Left forelimb (tissue), 1 donor: Measurements from ENCODE around the gene ELOVL2.

ENCODE experiments used
- DNase-seq: peaks from one replicate; pipeline ENCODE4 v3.0.0-alpha.2; 2018; ENCODE audit warnings: low spot score

Gene ELOVL2

DNA sequence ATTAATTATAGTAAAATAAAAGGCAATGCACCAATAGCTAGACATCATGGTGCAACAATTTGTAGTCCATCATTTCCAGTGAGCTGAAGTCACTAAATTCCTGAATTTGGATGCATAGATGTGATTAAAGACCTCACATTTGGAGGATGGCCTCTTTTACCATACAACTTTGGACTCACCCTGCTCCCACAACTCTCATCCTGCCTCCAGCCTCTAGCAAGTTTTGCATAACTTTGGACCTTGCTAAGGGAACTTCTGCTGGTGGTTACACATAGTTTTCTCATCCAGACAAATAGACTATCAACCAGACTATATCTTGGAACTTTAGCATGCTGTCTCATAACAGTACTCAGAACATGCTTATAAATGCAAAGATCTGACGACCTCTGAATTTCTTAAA lies 12.8 kb upstream of the ELOVL2 start:
- DNase-seq: no peak

DNA sequence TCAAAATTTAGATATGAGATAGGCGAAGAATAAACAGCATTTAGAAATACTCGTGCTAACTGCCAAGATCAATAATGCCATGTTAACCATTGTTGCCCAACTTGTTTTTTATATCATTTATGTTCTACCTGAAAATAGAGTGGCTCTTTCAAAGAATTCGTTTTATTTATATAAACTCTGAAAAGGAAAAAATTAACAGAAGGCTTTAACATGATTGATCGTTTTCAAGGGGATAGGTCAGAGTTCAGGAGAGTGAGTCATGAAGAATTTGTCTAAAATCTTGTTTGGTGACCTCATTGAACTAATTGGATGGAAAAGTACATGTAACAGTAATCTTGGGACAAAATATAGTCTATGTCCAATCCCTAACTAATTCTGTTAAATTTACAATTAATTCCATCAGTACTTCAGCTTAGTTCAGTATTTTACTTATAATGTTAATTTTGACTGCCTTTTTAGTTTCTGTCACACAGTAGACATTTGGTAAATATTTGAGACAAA lies 11.1 kb upstream of the ELOVL2 start:
- no peak for DNase-seq

DNA sequence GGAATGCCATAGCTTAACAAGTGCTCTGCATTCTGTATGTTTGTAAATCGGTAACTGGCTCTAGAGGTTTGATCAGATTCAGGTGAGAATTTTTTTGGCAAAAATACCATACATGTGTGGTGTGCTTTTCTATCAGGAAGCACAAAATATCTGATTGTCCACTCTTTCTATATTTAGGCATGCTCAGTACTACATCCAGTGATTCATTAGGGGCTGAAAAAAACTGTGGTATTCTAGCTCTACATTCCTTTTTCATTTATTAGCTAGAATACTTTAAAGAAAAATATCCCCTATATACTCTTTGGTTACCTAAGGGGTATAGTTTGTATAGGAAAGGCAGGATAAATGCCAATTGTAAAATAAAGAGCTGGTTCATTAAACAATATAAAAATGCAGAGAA lies 10.6 kb upstream of the ELOVL2 start:
- DNase-seq: no peak

DNA sequence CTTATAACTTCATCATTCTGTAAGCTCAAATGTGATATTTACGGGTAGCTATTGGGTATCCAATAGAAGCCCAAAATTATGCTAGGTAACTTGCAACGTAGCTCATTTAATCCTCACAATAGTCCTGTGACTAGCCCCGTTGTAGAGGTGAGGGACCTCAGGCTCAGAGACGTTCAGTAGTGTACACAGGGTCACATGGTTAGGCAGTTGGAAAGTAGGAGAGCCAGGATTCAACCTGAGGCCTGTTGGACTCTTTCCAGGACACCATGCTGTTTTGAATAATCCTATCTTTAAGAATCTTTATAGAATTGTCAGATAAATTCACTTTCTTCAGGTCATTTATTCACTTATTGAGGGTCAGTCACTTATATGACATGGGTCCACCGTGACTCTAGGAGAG lies 9.2 kb upstream of the ELOVL2 start:
- DNase-seq: no peak

DNA sequence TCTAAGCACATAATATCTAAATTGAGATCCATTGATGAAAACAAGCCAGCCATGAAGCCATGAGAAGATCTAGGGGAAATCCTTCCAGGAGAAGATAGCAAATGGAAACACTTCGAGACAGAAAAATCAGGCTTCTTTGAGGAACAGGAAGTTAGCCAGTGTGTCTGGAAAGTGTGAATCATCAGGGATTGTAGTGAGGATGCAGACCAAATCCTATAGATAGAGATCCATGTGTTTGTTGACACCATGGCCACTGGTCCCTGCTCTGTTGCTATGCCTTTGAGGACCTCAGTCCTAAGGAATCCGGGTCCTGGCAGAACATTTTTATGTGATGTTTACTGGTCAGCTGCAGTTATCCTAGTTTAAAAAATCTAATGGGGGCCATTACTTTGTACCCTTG lies 6.6 kb upstream of the ELOVL2 start:
- no peak for DNase-seq

DNA sequence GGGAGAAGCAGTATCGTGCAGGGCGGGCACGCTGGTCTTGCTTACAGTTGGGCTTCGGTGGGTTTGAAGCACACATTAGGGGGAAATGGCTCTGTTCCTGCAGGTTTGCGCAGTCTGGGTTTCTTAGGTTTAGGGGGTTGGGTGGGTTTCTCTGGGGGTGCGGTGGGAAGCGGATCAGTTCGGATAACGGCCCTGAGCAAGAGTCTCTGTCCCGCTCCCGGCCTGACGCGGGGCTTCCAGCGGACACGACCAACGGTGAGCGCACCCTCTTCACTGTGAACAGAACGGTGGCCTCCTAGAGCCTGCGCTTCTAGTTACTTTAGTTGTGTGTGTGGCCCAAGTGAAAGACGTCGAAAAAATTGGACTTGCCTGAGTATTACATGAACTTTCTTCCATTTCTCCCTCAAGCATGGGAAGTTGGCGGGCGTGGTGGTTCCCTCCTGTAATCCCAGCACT lies 635 bp upstream of the ELOVL2 start:
- no peak for DNase-seq

DNA sequence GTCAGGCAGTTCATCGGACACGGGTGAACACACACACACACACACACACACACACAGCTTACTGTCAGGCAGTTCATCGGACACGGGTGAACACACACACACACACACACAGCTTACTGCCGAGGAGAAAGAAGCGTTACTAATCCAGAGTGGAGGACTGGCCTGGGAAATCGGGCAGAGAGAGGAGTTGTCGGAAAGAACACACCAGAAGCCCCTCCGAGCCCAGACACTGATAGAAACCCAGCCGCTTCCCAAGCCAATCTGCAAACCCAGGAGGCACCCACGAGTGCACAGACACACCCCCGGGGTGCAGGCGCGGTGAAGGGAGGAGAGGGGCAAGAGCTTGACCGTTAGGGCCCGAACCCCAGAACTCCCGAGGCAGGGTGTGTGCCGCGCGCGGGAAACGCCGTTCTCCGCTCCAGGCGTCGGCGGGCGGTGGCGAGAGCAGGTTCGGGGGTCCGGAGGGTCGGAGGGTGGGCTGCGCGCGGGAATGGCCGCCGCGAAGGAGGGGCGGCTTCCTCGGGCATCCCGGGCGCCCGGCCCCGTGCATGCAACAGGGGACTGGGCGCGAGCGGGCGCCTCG lies 636 bp downstream of the ELOVL2 start:
- DNase-seq: peak; percentile 70

DNA sequence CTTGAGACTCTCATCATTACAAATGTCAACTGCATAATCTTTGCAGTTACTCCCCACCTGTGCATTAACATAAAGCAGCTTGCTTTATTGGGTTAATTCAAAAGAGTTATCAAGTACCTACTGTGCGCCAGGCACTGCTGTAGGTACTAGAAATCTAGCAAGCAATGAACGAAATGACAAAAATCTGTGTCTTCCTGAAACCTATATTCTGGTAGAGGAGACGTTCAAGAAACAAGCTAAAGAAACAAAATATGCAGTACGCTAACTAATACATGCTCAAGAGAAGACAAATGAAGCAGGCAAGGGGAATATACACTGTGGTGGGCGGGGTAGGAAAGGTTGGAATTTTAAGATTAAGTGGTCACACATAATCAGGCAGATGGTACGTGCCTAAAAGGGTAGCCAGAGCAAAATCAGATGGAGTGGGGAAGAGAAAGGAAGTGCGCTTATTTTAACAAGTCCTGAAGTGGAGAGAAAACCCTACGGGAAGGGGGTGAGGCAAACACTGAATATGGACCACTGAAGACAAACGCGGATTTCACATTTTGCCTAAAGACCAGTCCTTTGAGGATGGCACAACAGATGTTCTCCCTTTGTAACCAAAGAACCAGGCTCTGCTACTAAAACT lies 1.2 kb downstream of the ELOVL2 start:
- DNase-seq: no peak

DNA sequence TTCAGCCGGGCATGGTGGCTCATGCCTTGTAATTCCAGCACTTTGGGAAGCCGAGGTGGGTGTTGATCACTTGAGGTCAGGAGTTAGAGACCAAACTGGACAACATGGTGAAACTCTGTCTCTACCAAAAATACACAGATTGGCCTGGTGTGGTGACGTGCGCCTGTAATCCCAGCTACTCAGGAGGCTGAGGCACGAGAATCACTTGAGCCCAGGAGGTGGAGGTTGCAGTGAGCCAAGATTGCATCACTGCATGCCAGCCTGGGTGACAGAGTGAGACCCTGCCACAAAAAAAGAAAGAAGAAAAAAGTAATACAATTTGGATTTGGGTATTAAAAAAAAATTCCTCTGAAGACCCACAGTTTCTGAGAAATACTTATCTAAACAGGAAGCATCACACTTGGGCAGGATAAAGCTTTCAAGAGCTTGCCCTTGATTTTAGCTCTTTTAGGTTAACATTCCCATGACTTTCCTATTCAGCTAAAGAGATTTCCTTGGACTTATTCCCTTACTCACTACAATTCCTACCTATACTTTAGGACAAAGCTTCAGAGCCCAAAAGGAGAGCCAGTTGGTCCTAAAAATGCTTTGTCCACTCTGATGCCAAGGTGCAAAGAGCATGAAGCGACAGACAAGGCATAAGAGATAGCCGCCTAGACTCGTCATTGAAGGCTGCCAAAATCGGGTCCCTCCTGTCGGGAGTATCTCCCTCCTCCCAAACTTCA lies 1.9 kb downstream of the ELOVL2 start:
- DNase-seq: no peak

DNA sequence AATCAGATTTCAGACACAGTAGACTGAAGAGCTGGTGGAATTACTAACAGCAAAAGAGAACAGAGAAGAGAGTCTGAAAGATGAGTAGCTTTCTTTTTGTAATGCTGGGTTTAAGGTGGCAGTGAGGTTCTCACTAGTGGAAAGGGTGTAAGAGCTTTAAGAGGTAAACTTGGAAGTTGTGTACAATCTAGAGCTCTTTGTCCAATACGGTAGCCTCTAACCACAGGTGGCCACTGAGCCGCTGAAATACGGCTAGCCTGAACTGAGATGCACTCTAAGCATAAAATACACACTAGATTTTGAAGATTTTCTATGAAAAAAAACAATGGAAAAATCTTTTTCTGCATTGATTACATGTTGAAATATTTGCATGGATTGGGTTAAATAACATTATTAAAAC lies 4.0 kb downstream of the ELOVL2 start:
- no peak for DNase-seq

DNA sequence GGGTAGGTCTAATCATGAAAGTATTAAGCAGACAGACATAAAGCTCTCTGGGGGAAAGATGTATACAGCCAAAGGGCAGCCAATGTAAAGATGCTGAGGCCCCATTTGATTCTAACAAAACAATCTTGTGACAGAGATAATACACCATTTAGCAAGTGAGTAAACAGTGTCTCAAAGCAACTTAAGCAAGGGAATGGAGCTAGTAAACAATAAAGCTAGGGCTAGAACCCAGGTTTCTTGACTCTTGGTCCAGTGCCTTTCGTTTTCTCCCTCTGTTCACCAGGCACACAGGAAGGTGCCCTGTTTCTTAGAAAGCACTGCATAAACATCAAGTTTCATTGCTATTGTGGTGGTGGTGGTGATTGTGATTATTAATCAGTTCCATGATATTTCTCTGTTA lies 5.1 kb downstream of the ELOVL2 start:
- no peak for DNase-seq

DNA sequence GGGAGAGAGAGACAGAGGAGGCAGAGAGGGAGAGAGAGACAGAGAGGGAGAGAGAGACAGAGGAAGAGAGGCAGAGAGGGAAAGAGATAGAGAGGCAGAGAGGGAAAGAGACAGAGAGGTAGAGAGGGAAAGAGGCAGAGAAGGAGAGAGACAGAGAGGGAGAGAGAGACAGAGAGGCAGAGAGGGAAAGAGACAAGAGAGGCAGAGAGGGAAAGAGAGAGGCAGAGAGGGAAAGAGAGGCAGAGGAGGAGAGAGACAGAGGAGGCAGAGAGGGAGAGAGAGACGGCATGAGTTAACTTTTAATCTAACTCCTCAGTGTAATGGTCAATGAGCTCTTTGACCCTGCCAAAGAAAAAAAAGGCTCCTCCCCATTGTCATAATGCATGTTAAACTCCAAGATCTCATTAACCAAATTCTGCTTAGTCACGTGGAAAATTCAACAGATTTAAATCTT lies 7.1 kb downstream of the ELOVL2 start:
- no peak for DNase-seq

DNA sequence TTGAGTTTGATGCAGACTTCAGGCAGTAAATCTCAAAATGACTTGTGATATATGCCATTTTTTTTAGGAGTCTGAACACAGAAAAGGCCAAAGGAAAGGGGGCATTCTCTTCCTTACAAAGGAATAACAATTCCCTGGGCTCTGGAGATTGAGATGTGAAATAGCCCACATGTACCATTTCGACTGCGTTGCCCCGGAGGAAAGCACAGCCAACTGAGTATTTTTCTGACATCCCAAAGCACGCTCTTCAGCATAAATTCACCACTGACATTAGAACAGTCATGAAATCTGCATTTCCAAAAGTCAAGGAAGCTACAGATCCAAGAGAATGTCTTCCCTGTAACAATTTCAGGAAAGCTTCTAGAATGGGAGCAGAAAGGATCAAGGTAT lies 7.8 kb downstream of the ELOVL2 start:
- no peak for DNase-seq

DNA sequence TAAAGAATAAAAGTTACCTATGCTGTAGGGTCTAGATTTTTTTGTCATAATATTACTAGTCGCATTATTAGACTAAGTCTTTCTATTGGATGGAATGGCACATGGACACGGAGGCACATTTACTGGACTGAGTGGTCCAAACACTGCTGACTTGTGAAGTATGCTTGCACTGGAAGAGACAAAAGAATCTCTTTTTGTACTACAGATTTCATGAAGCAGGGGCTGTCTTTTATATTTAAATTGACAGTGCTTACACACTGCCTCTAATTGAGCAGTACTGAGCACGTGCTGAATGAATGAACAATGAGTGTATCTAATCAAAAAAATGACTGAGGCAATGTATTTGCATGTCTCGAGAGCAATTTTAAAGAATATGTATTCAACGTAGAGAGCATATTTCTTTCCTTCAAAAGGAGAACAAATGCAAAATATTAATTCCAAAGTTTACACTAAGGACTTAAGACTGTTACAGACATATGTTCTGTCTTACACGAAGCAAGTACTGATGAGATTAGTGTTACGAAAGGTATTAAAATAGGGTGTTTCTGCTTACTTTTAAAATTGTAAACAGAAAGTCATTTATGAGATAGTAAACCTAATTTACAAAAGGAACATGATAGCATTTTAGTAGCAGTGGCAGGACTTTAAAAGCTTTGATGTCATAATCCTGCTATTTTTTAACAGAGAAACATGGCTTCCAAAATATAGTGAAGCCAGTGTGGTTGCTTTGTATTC lies 8.3 kb downstream of the ELOVL2 start:
- DNase-seq: no peak

DNA sequence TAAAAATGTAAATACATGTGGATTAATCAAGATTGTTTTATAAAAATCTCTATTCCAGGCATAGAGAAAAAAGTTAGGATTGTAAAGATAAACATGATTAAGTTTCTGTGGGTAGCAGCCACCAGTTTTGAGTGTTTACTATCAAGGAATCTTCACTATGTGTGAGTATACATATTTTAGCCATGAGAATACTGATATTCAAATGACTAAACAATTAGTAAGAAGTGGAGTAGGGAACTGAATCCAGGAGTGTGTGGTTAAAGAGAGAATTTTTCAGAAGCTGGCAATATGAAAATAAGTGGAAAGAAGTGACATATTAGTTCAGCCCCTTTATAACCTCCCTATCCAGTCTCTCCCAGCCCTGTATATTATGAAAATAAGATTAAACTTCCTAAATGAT lies 10.3 kb downstream of the ELOVL2 start:
- DNase-seq: no peak

DNA sequence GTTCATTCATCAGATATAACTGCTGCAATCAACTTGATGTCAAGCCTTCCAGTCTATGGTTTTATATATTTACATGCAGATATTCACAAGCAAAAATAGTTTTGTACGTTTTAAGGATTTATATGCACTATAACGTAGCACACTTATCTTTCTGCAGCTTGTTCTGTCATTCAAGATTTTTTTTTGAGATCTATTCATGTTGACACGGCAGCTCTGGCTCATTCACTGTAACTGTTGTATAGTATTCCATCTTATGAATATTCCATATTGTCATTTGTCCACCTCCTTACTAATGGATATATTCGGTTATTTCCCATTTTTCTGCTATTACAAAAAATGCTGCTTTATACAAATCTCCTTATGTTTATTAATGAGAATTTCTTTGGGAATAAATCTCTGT lies 13.2 kb downstream of the ELOVL2 start:
- DNase-seq: no peak

DNA sequence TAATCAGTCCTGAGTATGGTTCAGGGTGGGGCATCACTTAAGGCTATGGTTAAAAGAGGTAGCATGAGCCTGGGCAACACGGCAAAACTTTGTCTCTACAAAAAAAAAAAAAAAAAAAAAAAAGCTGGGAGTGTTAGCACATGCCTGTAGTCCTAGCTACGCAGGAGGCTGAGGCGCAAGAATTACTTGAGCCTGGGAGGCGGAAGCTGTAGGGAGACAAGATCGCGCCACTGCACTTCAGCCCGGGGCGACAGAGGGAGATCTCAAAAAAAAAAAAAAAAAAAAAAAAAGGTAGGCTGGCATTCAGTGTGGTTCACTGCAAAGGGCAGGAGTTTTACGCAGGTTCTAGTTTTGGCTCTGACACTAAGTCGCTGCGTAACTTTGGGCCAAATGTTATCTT lies 15.1 kb downstream of the ELOVL2 start:
- DNase-seq: no peak

DNA sequence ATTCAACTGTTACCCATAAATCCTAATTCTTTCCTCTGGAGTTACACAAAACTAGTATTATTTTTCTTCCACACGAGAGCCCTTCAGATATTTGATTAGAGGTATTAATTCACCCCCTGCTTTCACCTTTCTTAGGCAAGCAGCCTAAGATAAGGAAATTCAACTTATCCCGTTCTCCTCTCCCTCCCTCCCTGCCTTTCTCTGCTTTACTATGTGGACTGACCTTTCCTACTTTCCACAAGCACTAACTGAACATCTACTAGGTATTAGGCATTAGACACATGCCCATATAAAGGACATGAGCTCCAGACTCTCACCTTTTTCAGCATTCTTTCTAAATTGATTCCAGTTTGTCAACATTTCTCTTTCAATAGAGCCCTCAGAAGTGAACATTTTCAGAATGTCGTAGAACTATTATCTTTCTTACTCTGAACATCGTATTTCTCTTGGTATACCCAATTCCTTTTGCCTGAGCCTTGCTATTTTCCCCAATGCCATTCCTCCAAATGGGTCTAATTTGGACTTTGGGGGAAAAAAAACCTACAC lies 16.5 kb downstream of the ELOVL2 start:
- no peak for DNase-seq

DNA sequence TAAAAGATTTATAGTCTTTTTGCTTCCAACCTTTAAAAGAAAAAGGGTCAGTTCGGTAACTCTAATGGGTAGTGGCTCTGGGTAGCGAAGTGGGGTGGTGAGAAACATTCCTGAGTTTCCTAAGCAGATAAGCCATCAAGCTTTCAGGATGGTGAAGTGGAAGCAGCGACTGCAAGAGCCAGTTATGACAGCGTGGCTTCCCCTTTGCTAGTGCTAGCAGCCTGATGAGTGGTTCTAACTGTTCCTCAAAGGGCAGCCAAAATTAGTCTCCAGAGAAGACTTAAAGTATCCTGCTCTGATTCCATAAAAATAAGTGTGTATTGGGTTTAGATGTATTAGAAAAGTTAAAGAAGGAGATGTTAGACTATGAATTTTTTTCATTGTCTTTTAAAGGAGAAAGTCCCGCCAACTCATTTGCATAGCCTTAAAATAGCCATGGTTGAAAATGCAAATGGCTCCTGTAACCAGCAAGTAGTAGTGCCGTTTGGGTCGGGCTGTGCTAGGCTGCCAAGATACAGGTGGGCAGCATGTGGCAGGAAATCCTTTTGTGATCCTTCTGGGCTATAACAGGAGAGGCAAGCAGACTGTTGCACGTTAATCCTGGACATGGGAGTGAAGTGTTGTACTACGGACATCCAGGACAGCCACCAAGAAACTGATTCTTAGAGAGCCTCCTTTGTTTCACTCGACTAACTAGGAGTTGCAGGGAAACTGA lies 18.0 kb downstream of the ELOVL2 start:
- DNase-seq: no peak

DNA sequence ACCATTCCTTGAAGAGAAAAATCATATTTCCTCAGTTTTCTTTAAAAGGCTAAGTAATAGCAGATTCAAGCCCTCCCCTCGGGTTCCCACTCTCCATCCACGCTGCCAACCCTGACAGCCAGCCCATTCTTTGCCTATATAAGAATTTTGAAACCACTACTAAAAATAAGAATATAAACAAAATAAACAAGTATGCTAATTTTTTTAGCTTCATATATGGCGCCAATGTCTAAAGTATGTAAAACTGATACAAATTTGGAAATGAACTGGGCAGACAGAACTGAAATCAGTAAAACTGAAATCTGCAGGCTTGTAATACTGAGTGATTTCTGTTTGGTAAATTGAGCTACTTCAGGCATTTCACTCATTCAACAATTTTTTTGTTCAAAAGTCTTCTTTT lies 19.0 kb downstream of the ELOVL2 start:
- no peak for DNase-seq

DNA sequence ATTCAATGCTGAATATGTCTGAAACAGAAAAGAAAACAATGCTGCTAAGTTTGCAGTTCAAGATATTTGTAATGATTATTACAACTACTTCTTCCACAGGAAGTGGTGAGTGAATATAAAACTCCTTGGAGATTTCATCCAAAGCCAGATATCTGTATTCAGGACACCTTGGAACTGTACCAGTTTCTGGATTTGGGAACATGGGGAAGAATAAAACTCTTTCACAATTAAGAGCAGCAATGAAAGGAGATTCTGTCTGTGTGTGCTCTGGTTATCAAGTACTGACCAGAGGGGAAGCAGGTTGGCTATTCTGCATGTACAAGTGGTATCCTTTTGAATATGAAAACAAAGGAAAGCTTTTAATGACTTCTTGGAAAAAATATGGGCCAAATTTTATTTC lies 21.1 kb downstream of the ELOVL2 start:
- DNase-seq: no peak

DNA sequence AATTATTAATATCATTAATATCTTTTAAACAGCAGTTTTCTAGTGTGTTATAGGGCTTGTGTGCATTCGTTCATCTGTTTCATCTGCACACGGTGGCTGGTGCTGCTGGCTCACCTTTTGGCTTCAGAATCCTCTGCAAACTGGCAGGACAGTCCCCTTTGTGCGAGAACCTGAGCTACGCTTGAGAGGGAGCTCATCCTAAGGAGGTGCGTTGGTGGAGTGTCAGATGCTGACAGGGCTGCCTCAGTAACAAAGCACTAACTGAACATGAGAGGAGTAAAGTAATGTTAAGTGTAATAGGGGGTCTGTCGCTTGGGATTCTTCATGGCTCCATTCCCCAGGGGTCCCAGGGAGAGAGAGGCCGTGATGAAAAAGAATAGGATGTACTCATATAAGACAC lies 22.4 kb downstream of the ELOVL2 start:
- no peak for DNase-seq
